GM12865 (cell line): ENCODE measurements around the gene MOAP1.
"Not testable (repeated sequence)": the region's sequence is repeated elsewhere in the genome, so short reads cannot be mapped to it uniquely, and the experiment has no call there.

Source experiments
- DNase-seq: peaks from one replicate; pipeline ENCODE4 v3.0.0; 2010; ENCODE audit warnings: low read depth
- H3K4me3 ChIP-seq: 2 replicates; pipeline ENCODE4 v1.5.1; 2011; ENCODE audit warnings: mild to moderate bottlenecking, low read depth, low read length, control low read depth
- CTCF ChIP-seq: IDR thresholded peaks from 2 replicates; pipeline ENCODE4 v1.5.1; 2011; ENCODE audit warnings: low read length, control low read depth, low read depth, inconsistent platforms; ENCODE audit not compliant: insufficient read depth; ENCODE audit errors: missing control alignments

Gene MOAP1

DNA sequence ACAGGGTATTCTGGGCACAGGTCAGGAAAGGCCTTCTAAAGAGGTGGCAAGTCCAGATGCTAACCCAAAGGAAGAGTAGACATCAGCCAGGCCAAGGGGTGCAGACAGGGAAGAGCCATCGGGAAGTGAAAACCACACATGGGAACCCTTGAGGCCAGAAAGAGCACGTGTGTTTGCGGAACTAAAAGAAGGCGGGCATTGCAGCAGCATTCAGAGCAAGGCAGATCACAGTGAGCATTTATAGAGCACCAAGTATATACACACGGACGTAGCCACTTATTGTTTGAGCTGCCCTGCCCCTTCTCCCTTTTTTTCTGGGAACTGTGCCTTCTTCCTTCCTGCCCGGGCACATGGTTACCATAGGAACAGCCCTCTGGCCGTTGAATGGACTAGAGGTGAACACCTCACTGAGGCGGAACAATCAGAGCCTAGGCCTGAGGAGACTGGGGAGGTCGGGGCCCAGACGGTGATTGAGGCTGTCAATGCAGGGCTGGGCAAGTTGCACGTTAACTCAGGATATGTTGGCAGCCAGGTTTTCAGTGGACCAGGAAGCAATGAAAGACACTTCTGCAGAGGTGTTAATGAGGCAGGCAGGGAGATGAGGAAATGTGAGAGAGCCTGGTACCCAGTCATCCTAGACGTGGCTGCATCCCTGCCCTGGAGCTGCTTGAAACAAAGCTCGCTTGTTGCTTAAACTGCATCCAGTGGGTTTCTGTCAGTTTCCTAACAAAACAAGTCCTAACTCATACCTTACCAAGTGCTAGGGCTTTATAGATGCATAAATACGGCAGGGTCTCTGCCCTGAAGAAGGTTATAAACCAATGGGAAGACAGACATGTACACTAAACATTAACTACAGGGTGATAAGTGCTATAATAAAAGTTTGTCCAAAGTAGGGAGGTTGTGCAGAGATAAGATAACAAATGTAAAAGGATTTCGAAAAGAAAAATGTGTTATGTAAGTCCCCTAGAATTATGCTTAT, 34.2 kb downstream of the MOAP1 start:
- DNase-seq = no peak
- no peak overlapping the region for H3K4me3 ChIP-seq
- TF ChIP-seq CTCF = no peak

- no peak for TF ChIP-seq CTCF
- no peak for DNase-seq
- no peak overlapping the region for H3K4me3 ChIP-seq
These were observed 35.7 kb downstream of the MOAP1 start for GRCh38 chr14:93148979-93149378.

DNA sequence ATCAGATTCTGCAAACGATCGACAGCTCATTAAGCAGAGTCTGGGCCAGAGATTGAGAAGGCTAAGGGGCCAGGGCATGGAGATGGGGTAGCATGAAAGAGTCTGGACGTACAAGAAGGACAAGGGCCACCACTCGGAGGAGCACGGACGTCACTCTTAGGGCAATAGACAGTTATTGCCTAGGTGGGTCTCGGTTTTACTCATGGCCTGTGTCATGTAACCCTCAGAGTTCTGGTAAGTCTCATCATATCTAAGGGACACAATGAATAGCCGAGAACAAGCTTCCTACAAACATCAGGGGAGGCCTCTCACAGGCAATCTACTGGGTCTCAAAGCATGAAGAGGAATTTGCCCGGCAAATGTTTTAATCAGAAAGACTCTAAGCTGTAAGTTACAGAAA, 38.6 kb downstream of the MOAP1 start:
- H3K4me3 ChIP-seq = no peak overlapping the region
- no peak for TF ChIP-seq CTCF
- DNase-seq = peak; percentile 53

- DNase-seq = no peak
- no peak for TF ChIP-seq CTCF
- no peak overlapping the region for H3K4me3 ChIP-seq
These were observed 41.6 kb downstream of the MOAP1 start for GRCh38 chr14:93142854-93143652.

- no peak for TF ChIP-seq CTCF
- H3K4me3 ChIP-seq = no peak overlapping the region
- DNase-seq = no peak
These were observed 46.8 kb downstream of the MOAP1 start for GRCh38 chr14:93137864-93138263.

DNA sequence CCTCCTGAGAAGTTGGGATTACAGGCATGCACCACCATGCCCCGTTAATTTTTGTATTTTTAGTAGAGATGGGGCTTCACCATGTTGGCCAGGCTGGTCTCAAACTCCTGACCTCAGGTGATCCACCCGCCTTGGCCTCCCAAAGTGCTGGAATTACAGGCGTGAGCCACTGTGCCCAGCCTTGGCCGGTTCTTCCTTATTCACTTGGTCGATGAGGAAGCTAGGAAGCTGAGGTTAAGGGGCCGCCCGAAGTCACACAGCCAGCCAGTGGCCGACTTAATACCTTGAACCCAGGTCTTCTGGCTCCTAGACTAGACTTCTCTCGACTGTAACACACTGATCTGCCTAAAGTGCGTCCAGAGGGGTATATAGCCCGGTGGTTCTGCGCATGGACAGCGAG, 48.2 kb downstream of the MOAP1 start:
- not testable (repeated sequence) for DNase-seq, H3K4me3 ChIP-seq

- no peak for TF ChIP-seq CTCF
- H3K4me3 ChIP-seq = no peak overlapping the region
- no peak for DNase-seq
These were observed 48.7 kb downstream of the MOAP1 start for GRCh38 chr14:93136009-93136408.
